IPS-18c (cell line): ENCODE results near the gene USP17L27.
"Not testable (repeated sequence)": the region's sequence is repeated elsewhere in the genome, so short reads cannot be mapped to it uniquely, and the experiment has no call there.

ENCODE experiments used
- H3K4me3 ChIP-seq: 2 replicates; pipeline ENCODE4 v1.7.0; 2013; ENCODE audit warnings: low read depth, mild to moderate bottlenecking, low read length, moderate library complexity; ENCODE audit not compliant: insufficient read depth
- H3K9me3 ChIP-seq: one replicate; pipeline ENCODE4 v1.6.1; 2013; ENCODE audit warnings: mild to moderate bottlenecking, low read length, moderate library complexity; ENCODE audit not compliant: control insufficient read depth, insufficient read depth

Gene USP17L27, protein sequence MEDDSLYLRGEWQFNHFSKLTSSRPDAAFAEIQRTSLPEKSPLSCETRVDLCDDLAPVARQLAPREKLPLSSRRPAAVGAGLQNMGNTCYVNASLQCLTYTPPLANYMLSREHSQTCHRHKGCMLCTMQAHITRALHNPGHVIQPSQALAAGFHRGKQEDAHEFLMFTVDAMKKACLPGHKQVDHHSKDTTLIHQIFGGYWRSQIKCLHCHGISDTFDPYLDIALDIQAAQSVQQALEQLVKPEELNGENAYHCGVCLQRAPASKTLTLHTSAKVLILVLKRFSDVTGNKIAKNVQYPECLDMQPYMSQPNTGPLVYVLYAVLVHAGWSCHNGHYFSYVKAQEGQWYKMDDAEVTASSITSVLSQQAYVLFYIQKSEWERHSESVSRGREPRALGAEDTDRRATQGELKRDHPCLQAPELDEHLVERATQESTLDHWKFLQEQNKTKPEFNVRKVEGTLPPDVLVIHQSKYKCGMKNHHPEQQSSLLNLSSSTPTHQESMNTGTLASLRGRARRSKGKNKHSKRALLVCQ

DNA sequence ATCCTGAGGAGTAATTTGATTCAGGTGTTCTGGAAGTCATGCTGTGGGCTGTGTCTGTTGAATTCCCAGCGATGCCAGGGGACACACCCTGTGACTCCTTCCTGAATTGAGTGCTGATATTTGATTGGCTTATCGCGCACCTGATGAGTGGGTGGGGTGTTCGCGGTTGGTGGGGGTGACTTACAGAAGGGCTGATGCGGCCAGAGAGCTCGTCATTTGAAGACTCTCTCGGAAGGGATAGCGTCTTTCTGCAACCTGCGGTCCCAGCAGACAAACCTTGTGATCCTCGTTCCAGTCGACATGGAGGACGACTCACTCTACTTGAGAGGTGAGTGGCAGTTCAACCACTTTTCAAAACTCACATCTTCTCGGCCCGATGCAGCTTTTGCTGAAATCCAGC lies at the start of gene USP17L27:
Gene USP17L27, plus strand, starts transcription at position 301 of the 400 bp plus-strand sequence. Its CDS starts 0 bp downstream, at position 301.
- not testable (repeated sequence) for H3K4me3 ChIP-seq, H3K9me3 ChIP-seq

DNA sequence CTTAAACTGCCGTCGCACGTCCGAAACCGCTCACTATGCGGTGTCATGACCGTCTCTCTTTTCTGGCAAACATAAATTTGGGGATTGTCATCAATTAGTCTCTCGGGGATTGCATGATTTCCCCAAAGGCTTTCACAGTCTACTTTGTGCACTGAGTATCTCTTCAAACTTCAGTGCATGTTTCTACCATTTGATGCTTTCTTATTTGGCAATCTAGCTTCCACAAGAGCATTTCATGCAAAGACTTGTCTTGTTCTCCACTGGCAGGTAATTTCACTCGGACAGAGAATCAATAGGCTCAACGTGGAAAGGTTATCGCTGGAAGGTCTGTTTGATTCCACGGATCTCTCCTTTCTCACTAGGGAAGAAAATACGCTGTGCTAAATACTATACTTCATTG lies 19.8 kb upstream of the USP17L27 start:
- not testable (repeated sequence) for H3K4me3 ChIP-seq, H3K9me3 ChIP-seq

DNA sequence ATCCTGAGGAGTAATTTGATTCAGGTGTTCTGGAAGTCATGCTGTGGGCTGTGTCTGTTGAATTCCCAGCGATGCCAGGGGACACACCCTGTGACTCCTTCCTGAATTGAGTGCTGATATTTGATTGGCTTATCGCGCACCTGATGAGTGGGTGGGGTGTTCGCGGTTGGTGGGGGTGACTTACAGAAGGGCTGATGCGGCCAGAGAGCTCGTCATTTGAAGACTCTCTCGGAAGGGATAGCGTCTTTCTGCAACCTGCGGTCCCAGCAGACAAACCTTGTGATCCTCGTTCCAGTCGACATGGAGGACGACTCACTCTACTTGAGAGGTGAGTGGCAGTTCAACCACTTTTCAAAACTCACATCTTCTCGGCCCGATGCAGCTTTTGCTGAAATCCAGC lies 19.1 kb upstream of the USP17L27 start, which contains the start of gene USP17L24:
Gene USP17L24, plus strand, starts transcription at position 301 of the 400 bp plus-strand sequence. Its CDS starts 0 bp downstream, at position 301.
- H3K4me3 ChIP-seq, H3K9me3 ChIP-seq: not testable (repeated sequence)

DNA sequence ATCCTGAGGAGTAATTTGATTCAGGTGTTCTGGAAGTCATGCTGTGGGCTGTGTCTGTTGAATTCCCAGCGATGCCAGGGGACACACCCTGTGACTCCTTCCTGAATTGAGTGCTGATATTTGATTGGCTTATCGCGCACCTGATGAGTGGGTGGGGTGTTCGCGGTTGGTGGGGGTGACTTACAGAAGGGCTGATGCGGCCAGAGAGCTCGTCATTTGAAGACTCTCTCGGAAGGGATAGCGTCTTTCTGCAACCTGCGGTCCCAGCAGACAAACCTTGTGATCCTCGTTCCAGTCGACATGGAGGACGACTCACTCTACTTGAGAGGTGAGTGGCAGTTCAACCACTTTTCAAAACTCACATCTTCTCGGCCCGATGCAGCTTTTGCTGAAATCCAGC lies 14.3 kb upstream of the USP17L27 start, which contains the start of gene USP17L25:
Gene USP17L25, plus strand, starts transcription at position 301 of the 400 bp plus-strand sequence. Its CDS starts 0 bp downstream, at position 301.
- H3K9me3 ChIP-seq, H3K4me3 ChIP-seq: not testable (repeated sequence)

DNA sequence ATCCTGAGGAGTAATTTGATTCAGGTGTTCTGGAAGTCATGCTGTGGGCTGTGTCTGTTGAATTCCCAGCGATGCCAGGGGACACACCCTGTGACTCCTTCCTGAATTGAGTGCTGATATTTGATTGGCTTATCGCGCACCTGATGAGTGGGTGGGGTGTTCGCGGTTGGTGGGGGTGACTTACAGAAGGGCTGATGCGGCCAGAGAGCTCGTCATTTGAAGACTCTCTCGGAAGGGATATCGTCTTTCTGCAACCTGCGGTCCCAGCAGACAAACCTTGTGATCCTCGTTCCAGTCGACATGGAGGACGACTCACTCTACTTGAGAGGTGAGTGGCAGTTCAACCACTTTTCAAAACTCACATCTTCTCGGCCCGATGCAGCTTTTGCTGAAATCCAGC lies 9.6 kb upstream of the USP17L27 start, which contains the start of gene USP17L26:
Gene USP17L26, plus strand, starts transcription at position 301 of the 400 bp plus-strand sequence. Its CDS starts 0 bp downstream, at position 301.
- not testable (repeated sequence) for H3K4me3 ChIP-seq, H3K9me3 ChIP-seq

DNA sequence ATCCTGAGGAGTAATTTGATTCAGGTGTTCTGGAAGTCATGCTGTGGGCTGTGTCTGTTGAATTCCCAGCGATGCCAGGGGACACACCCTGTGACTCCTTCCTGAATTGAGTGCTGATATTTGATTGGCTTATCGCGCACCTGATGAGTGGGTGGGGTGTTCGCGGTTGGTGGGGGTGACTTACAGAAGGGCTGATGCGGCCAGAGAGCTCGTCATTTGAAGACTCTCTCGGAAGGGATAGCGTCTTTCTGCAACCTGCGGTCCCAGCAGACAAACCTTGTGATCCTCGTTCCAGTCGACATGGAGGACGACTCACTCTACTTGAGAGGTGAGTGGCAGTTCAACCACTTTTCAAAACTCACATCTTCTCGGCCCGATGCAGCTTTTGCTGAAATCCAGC lies 4.8 kb upstream of the USP17L27 start, which contains the start of gene USP17L5:
Gene USP17L5, plus strand, starts transcription at position 301 of the 400 bp plus-strand sequence. Its CDS starts 0 bp downstream, at position 301.
- not testable (repeated sequence) for H3K9me3 ChIP-seq, H3K4me3 ChIP-seq

DNA sequence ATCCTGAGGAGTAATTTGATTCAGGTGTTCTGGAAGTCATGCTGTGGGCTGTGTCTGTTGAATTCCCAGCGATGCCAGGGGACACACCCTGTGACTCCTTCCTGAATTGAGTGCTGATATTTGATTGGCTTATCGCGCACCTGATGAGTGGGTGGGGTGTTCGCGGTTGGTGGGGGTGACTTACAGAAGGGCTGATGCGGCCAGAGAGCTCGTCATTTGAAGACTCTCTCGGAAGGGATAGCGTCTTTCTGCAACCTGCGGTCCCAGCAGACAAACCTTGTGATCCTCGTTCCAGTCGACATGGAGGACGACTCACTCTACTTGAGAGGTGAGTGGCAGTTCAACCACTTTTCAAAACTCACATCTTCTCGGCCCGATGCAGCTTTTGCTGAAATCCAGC lies 4.6 kb downstream of the USP17L27 start, which contains the start of gene USP17L28:
Gene USP17L28, plus strand, starts transcription at position 301 of the 400 bp plus-strand sequence. Its CDS starts 0 bp downstream, at position 301.
- not testable (repeated sequence) for H3K9me3 ChIP-seq, H3K4me3 ChIP-seq

DNA sequence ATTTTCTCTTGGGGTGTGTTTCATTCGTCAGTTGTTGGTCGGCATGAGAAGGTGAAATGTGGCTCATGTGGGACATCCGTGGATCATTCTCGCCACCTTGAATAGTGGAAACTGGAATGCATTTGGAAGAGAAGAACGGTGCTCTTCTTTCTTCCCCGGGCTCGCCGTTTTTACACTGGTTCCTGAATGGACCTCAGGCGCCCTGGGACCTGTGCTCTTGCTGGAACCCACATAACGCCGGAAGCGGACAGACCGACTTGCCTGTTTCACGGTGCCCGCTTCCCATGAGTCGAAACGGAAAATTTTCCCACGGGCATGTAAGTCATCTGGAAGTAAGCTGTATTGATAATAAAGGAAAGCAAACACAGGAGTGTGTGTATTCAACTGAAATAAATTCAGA lies 6.9 kb downstream of the USP17L27 start:
- not testable (repeated sequence) for H3K4me3 ChIP-seq, H3K9me3 ChIP-seq

DNA sequence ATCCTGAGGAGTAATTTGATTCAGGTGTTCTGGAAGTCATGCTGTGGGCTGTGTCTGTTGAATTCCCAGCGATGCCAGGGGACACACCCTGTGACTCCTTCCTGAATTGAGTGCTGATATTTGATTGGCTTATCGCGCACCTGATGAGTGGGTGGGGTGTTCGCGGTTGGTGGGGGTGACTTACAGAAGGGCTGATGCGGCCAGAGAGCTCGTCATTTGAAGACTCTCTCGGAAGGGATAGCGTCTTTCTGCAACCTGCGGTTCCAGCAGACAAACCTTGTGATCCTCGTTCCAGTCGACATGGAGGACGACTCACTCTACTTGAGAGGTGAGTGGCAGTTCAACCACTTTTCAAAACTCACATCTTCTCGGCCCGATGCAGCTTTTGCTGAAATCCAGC lies 9.4 kb downstream of the USP17L27 start, which contains the start of gene USP17L29:
Gene USP17L29, plus strand, starts transcription at position 301 of the 400 bp plus-strand sequence. Its CDS starts 0 bp downstream, at position 301.
- not testable (repeated sequence) for H3K9me3 ChIP-seq, H3K4me3 ChIP-seq

DNA sequence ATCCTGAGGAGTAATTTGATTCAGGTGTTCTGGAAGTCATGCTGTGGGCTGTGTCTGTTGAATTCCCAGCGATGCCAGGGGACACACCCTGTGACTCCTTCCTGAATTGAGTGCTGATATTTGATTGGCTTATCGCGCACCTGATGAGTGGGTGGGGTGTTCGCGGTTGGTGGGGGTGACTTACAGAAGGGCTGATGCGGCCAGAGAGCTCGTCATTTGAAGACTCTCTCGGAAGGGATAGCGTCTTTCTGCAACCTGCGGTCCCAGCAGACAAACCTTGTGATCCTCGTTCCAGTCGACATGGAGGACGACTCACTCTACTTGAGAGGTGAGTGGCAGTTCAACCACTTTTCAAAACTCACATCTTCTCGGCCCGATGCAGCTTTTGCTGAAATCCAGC lies 18.9 kb downstream of the USP17L27 start, which contains the start of gene USP17L30:
Gene USP17L30, plus strand, starts transcription at position 301 of the 400 bp plus-strand sequence. Its CDS starts 0 bp downstream, at position 301.
- not testable (repeated sequence) for H3K4me3 ChIP-seq, H3K9me3 ChIP-seq

DNA sequence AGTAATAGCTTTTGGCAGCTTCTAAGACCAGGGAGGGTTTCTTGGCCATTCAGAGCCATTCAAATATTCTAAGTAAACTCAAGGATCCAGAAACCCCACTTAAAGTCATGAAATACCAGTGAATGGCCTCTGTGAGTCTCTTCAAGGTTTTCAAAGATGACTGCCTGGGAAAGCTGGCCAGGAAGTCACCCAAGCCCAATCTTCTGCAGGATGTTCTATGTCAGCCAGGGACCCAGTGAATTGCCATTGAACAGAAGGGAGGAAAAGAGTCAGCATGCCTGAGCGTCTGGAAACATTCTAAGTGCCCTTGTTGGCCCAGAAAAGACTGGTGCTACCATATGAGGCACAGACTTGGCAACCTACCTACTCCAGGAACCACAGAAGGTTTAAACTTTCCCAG lies 35.9 kb downstream of the USP17L27 start:
- not testable (repeated sequence) for H3K9me3 ChIP-seq, H3K4me3 ChIP-seq

DNA sequence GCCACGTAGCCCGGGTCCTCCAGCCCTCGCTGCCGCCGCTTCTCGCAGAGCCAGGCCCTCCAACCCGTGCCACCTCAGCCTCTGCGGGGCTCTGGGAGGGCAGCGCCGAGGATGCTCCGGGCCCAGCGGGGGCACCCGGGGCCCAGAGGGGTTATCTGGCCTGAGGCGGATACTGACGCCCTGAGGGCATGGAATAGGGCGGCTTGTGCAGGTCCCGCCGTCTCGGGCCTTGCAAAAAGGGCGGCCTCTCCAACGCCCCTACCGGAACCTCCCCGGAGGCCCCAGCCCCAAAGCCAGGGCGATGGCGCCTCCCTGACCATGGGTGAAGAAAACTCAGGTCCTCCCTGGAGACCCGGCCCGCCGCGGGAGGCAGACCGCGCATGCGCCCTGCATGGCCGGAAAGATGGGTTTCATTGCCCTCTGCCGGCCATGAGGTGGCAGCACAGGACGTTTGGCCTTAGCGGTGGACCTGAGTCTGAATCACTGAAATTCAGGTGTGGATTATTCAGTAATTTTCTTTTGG lies 37.1 kb downstream of the USP17L27 start:
- not testable (repeated sequence) for H3K9me3 ChIP-seq
- H3K4me3 ChIP-seq = peak overlapping the region; percentile 21; the same call in 1 of the 2 replicates

DNA sequence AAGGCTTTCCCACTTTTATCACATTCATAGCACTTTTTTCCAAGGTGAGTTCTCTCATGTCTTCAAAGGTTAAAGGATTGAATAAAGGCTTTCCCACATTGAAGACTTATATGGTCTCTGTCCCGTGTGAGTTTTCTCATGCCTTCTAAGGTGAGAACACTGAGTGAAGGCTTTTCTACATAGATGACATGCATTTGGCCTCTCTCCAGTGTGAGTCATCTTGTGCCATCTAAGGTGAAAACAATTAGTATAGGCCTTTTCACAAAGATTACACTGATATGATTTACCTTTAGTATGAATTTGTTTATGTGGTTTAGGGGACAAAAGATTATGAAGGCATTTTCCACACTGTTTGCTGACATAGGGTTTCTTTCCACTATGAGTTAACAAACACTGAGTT lies 40.2 kb downstream of the USP17L27 start:
- no peak overlapping the region for H3K4me3 ChIP-seq

DNA sequence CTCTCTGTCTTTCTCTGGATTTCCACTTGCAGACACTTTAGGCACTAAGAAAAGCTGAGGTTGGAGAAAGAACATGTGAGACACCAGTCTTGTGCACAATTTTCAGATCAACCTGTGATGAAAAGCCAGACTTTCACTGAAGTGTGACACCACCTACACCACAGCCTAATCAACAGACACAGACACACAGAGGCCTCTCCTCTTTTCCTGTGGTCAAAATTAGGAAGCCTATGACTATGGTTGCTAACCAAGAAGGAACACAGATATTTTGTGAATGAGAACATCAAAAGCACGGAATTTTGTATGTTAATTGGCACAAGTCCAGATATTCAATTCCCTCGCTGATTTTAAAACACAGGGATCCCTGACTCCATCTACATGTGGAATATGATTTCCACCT lies 45.1 kb downstream of the USP17L27 start:
- not testable (repeated sequence) for H3K4me3 ChIP-seq, H3K9me3 ChIP-seq

More for the DNA sequence above, 40.2 kb downstream of the USP17L27 start:
- no peaks in the 10 kb centered on the region for H3K9me3 ChIP-seq
